GM12892 (cell line): ENCODE results near the gene KLHL3.

Source experiments
- DNase-seq: peaks from one replicate; pipeline ENCODE4 v3.0.0; 2011; ENCODE audit not compliant: insufficient read length
- FAIRE-seq: peaks from 2 replicates; lab custom pipeline; 2011; peaks lifted over from hg19 to GRCh38; lab: Jason Lieb, UNC
- POLR2A ChIP-seq: IDR thresholded peaks from 2 replicates; pipeline ENCODE4 v1.6.1; 2011; ENCODE audit warnings: low read depth, low read length, control low read depth
- POLR2AphosphoS5 ChIP-seq: IDR thresholded peaks from 2 replicates; pipeline ENCODE4 v1.6.1; 2011; ENCODE audit warnings: low read depth, low read length, control low read depth
- TAF1 ChIP-seq: IDR thresholded peaks from 2 replicates; pipeline ENCODE4 v1.6.1; 2011; ENCODE audit warnings: low read depth, mild to moderate bottlenecking, control low read depth, low read length, borderline replicate concordance

Gene KLHL3

GRCh38 chr5:137739737-137740136 is 3.8 kb upstream of the KLHL3 start:
- TF ChIP-seq TAF1 (no peak), POLR2A (no peak), POLR2AphosphoS5 (no peak)
- FAIRE-seq (no peak), DNase-seq (no peak)

- TF ChIP-seq POLR2AphosphoS5 (no peak), TAF1 (no peak), POLR2A (no peak)
- DNase-seq, result no peak
- FAIRE-seq, result no peak
These were observed 3.1 kb upstream of the KLHL3 start for GRCh38 chr5:137738947-137739346.

- no peak for TF ChIP-seq TAF1
- no peak for TF ChIP-seq POLR2A
- TF ChIP-seq POLR2AphosphoS5, result no peak
- FAIRE-seq, result peak; percentile 75
- DNase-seq, result no peak
These were observed 1.7 kb upstream of the KLHL3 start for GRCh38 chr5:137737349-137738131.

- TF ChIP-seq TAF1 (no peak), POLR2AphosphoS5 (no peak), POLR2A (no peak)
- no peak for DNase-seq
- FAIRE-seq, result peak; percentile 60
These were observed 607 bp upstream of the KLHL3 start for GRCh38 chr5:137736496-137736895.

- TF ChIP-seq POLR2AphosphoS5 (no peak), POLR2A (no peak), TAF1 (no peak; the same call in 1 of the 2 replicates)
- DNase-seq, result no peak
- FAIRE-seq, result peak; percentile 70
These were observed 831 bp downstream of the KLHL3 start for GRCh38 chr5:137734962-137735554.

GRCh38 chr5:137734331-137734730 is 1.6 kb downstream of the KLHL3 start:
- no peak for FAIRE-seq
- TF ChIP-seq TAF1 (no peak), POLR2AphosphoS5 (no peak), POLR2A (no peak)
- DNase-seq, result no peak

GRCh38 chr5:137733922-137734321 is 2.0 kb downstream of the KLHL3 start:
- TF ChIP-seq POLR2AphosphoS5 (no peak), POLR2A (no peak), TAF1 (no peak)
- peak; percentile 70 for FAIRE-seq

GRCh38 chr5:137733006-137733405 is 2.9 kb downstream of the KLHL3 start:
- no peak for DNase-seq
- FAIRE-seq, result no peak

More at GRCh38 chr5:137733922-137734321, 2.0 kb downstream of the KLHL3 start:
- DNase-seq, result no peak

GRCh38 chr5:137731176-137731575 is 4.7 kb downstream of the KLHL3 start:
- TF ChIP-seq TAF1 (no peak), POLR2AphosphoS5 (no peak), POLR2A (no peak)
- DNase-seq (no peak), FAIRE-seq (no peak)

More at GRCh38 chr5:137733006-137733405, 2.9 kb downstream of the KLHL3 start:
- TF ChIP-seq TAF1, result no peak

- DNase-seq, result no peak
- TF ChIP-seq POLR2AphosphoS5, result no peak
- no peak for TF ChIP-seq POLR2A
- TF ChIP-seq TAF1, result no peak
- FAIRE-seq, result no peak
These were observed 5.6 kb downstream of the KLHL3 start for GRCh38 chr5:137730336-137730735.

GRCh38 chr5:137728048-137728447 is 7.8 kb downstream of the KLHL3 start:
- TF ChIP-seq TAF1, result no peak
- TF ChIP-seq POLR2AphosphoS5, result no peak
- TF ChIP-seq POLR2A, result no peak
- FAIRE-seq (no peak), DNase-seq (no peak)

- TF ChIP-seq POLR2AphosphoS5, result no peak
- TF ChIP-seq POLR2A, result no peak
- TF ChIP-seq TAF1, result no peak
- DNase-seq (no peak), FAIRE-seq (no peak)
These were observed 8.3 kb downstream of the KLHL3 start for GRCh38 chr5:137727623-137728022.
